Natural killer cell (primary cell): Measurements from ENCODE around the gene HSP90AA1. TPM values are rescaled to one million over a fixed set of nuclear protein-coding genes. Genes with fewer than 3 reads are reported as not detected.

ENCODE experiments used
- ATAC-seq, 3 donors: fragments of 150-1000 bp in 2 of 3; fragments of 200-7000 bp in 1 of 3; cut with Tn5 transposase; 1 replicate in 1 of 3; 2 replicates in 2 of 3; pipeline ENCODE4 v1.10.0; 2021; ENCODE audit warnings: mild to moderate bottlenecking in 2 of 3, moderate library complexity in 2 of 3
- DNase-seq, 2 donors: peaks; one replicate each; pipeline versions ENCODE4 v3.0.0 to v3.0.0-alpha.2; 2013 to 2021; ENCODE audit warnings: mixed read lengths in 1 of 2
- H3K27ac ChIP-seq: one replicate; pipeline ENCODE4 v1.5.1; 2013; ENCODE audit warnings: mild to moderate bottlenecking, low read length
- H3K27me3 ChIP-seq: one replicate; pipeline ENCODE4 v1.6.1; 2013; ENCODE audit warnings: low read length; ENCODE audit not compliant: control insufficient read depth, insufficient read depth
- H3K36me3 ChIP-seq: one replicate; pipeline ENCODE4 v1.6.1; 2013; ENCODE audit warnings: low read length; ENCODE audit not compliant: control insufficient read depth, insufficient read depth
- H3K4me1 ChIP-seq: one replicate; pipeline ENCODE4 v1.6.1; 2013; ENCODE audit warnings: low read length; ENCODE audit not compliant: control insufficient read depth, insufficient read depth
- H3K4me3 ChIP-seq: one replicate; pipeline ENCODE4 v1.5.1; 2013; ENCODE audit warnings: low read length
- H3K9me3 ChIP-seq: one replicate; pipeline ENCODE4 v1.6.1; 2013; ENCODE audit warnings: low read length; ENCODE audit not compliant: control insufficient read depth, insufficient read depth
- H3K27ac Mint-ChIP-seq, 2 donors: one replicate each; pipeline ENCODE4 v1.8.0; 2022; ENCODE audit warnings: mild to moderate bottlenecking in 2 of 2, mixed read lengths in 2 of 2, moderate library complexity in 1 of 2
- H3K27me3 Mint-ChIP-seq, 2 donors: one replicate each; pipeline ENCODE4 v1.8.0; 2022; ENCODE audit warnings: low read depth in 2 of 2, mixed read lengths in 2 of 2
- H3K36me3 Mint-ChIP-seq: one replicate; pipeline ENCODE4 v1.8.0; 2022; ENCODE audit warnings: mixed read lengths
- H3K4me1 Mint-ChIP-seq, 2 donors: one replicate each; pipeline ENCODE4 v1.8.0; 2022; ENCODE audit warnings: mixed read lengths in 2 of 2
- H3K4me3 Mint-ChIP-seq: one replicate; pipeline ENCODE4 v1.8.0; 2022; ENCODE audit warnings: mild to moderate bottlenecking, moderate library complexity, mixed read lengths
- H3K9me3 Mint-ChIP-seq, 2 donors: one replicate each; pipeline ENCODE4 v1.8.0; 2022; ENCODE audit warnings: mixed read lengths in 2 of 2
- CTCF ChIP-seq: fragments of 200-600 bp; IDR thresholded peaks from one replicate; pipeline ENCODE4 v1.8.0; 2022; ENCODE audit warnings: antibody characterized with exemption
- WGBS: methylation state at CpG from one replicate; pipeline ENCODE4 v1.1.7; 2013; ENCODE audit warnings: missing lambda C conversion rate; ENCODE audit not compliant: insufficient coverage; 5-methylcytosine and 5-hydroxymethylcytosine counted together
- intact Hi-C: fragments of 100-400 bp; cut with micrococcal nuclease; formaldehyde crosslinking; loops from one replicate; pipeline ENCODE4 v1.14.2; 2022
- total RNA-seq, 4 donors: library from RNA; stranded (reverse); fragments of 120-200 nt in 1 of 4; gene quantifications; one replicate each; pipeline versions ENCODE4 v1.2.3 to v1.2.4, GENCODE V29; 2013 to 2022

The HSP90AA1 gene
- total RNA-seq, 3 donors from 2014 or later (not counting 1 experiment from before 2014, with no cell fraction given) = 470 to 665 (median 663) TPM

GRCh38 chr14:102044566-102044965 is 42.3 kb downstream of the HSP90AA1 start:
- Mint-ChIP-seq H3K4me3 (no peak overlapping the region), H3K9me3 (no peaks in the 10 kb centered on the region), H3K36me3 (no peaks in the 10 kb centered on the region), H3K27ac (no peak overlapping the region), H3K27me3 (no peaks in the 10 kb centered on the region), H3K4me1 (no peaks in the 10 kb centered on the region)
- Histone ChIP-seq H3K4me1 (no peaks in the 10 kb centered on the region), H3K36me3 (peaks cover 83% of the 10 kb centered on the region), H3K27ac (no peak overlapping the region), H3K4me3 (no peak overlapping the region), H3K27me3 (no peaks in the 10 kb centered on the region), H3K9me3 (no peaks in the 10 kb centered on the region)
- 93% methylated on average over 13 of the region's 13 CpGs for WGBS
- no peak for TF ChIP-seq CTCF
- DNase-seq = no peak
- ATAC-seq = no peak
- intact Hi-C loops = no loop called here

GRCh38 chr14:102043251-102044025 is 43.4 kb downstream of the HSP90AA1 start:
- Mint-ChIP-seq H3K36me3 (no peaks in the 10 kb centered on the region), H3K27me3 (no peaks in the 10 kb centered on the region), H3K4me3 (no peak overlapping the region), H3K9me3 (no peaks in the 10 kb centered on the region), H3K4me1 (no peaks in the 10 kb centered on the region), H3K27ac (no peak overlapping the region)
- H3K36me3 ChIP-seq = peaks cover 83% of the 10 kb centered on the region
- no peak overlapping the region for H3K4me3 ChIP-seq
- ATAC-seq (no peak), DNase-seq (no peak)
- no peak overlapping the region for H3K27ac ChIP-seq
- no peaks in the 10 kb centered on the region for H3K27me3 ChIP-seq
- H3K4me1 ChIP-seq = no peaks in the 10 kb centered on the region
- no peaks in the 10 kb centered on the region for H3K9me3 ChIP-seq
- 94% methylated on average over 17 of the region's 22 CpGs for WGBS
- intact Hi-C loops = no loop called here
- TF ChIP-seq CTCF = no peak

GRCh38 chr14:102042699-102043098 is 44.1 kb downstream of the HSP90AA1 start:
- no peaks in the 10 kb centered on the region for H3K36me3 Mint-ChIP-seq
- Histone ChIP-seq H3K4me3 (no peak overlapping the region), H3K27me3 (no peaks in the 10 kb centered on the region), H3K4me1 (no peaks in the 10 kb centered on the region), H3K36me3 (peaks cover 83% of the 10 kb centered on the region), H3K9me3 (no peaks in the 10 kb centered on the region), H3K27ac (no peak overlapping the region)
- H3K4me1 Mint-ChIP-seq = no peaks in the 10 kb centered on the region
- intact Hi-C loops = no loop called here
- DNase-seq = no peak
- TF ChIP-seq CTCF = no peak
- H3K27ac Mint-ChIP-seq = no peak overlapping the region
- 97% methylated on average over 9 of the region's 9 CpGs for WGBS
- H3K4me3 Mint-ChIP-seq = no peak overlapping the region
- H3K27me3 Mint-ChIP-seq = no peaks in the 10 kb centered on the region
- no peak for ATAC-seq
- no peaks in the 10 kb centered on the region for H3K9me3 Mint-ChIP-seq

GRCh38 chr14:102040153-102040552 is 46.7 kb downstream of the HSP90AA1 start:
- no peak for TF ChIP-seq CTCF
- no peak for DNase-seq
- 98% methylated on average over 13 of the region's 13 CpGs for WGBS

More at GRCh38 chr14:102040153-102040552, 46.7 kb downstream of the HSP90AA1 start:
- Histone ChIP-seq H3K4me3 (no peak overlapping the region), H3K27me3 (no peaks in the 10 kb centered on the region), H3K4me1 (no peaks in the 10 kb centered on the region), H3K9me3 (no peaks in the 10 kb centered on the region), H3K36me3 (peaks cover 88% of the 10 kb centered on the region), H3K27ac (no peak overlapping the region)
- Mint-ChIP-seq H3K27me3 (no peaks in the 10 kb centered on the region), H3K9me3 (no peaks in the 10 kb centered on the region), H3K36me3 (no peaks in the 10 kb centered on the region), H3K4me3 (no peak overlapping the region), H3K27ac (no peak overlapping the region), H3K4me1 (no peaks in the 10 kb centered on the region)
- intact Hi-C loops = no loop called here
- ATAC-seq = no peak
